ENCODE data around the gene CCDC71. TPM values are rescaled to one million over a fixed set of nuclear protein-coding genes. Genes with fewer than 3 reads are reported as not detected.
A peak's percentile ranks its signal among the peaks of the same experiment; 100 is the strongest.

Gene CCDC71
- total and polyA plus RNA-seq, 3 donors from 2014 or later = 27.6 to 55.0 (median 34.3) TPM

DNA sequence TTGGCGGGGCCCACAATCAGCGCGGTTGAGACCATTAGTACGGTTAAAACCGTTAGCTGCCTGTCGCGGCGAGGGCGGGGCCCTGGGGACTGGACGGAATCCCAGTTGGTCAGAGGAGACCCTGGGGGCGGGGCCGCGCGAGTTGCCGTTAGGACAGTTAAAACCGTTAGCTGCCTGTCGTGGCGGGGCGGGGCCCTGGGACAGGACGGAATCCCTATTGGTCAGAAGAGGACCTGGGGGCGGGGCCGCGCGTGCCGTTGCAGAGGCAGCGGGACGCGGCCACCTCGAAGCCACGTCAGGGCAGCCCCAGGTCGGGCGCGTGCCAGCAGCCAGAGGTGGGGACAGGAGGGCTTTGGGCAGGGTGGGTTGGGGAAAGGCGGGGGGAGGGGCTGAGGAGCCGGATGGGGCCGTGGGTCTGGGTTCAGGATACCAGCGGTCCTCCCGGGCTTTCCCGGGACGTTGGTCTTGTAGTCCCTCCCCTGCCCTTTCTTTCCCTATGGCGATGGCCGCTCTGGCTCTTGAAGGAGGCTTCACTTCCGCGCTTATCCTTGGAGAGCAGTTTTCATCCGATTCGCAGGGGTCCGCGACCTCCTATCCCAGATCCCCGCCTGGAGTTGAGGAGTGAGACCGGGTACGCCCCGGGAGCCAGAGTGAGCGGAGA is 33.2 kb upstream of the CCDC71 start:
- Histone ChIP-seq H3K27ac (peak overlapping the region; percentile 76 to 84), H3K4me3 (peak overlapping the region; percentile 57 to 63), H3K9me3 (no peaks in the 10 kb centered on the region), H3K4me1 (peaks cover 3% of the 10 kb centered on the region), H3K27me3 (no peaks in the 10 kb centered on the region), H3K36me3 (ENCODE audit: low read depth, missing control alignments) (no peaks in the 10 kb centered on the region)
- intact Hi-C loops (cut with DNase I; ENCODE audit: low total_unique reads) = no loop called here
- peak; percentile 96 for DNase-seq
- no peak for TF ChIP-seq POLR2A (IDR thresholded peaks at IDR 0.05)
- TF ChIP-seq, protein P1, sequence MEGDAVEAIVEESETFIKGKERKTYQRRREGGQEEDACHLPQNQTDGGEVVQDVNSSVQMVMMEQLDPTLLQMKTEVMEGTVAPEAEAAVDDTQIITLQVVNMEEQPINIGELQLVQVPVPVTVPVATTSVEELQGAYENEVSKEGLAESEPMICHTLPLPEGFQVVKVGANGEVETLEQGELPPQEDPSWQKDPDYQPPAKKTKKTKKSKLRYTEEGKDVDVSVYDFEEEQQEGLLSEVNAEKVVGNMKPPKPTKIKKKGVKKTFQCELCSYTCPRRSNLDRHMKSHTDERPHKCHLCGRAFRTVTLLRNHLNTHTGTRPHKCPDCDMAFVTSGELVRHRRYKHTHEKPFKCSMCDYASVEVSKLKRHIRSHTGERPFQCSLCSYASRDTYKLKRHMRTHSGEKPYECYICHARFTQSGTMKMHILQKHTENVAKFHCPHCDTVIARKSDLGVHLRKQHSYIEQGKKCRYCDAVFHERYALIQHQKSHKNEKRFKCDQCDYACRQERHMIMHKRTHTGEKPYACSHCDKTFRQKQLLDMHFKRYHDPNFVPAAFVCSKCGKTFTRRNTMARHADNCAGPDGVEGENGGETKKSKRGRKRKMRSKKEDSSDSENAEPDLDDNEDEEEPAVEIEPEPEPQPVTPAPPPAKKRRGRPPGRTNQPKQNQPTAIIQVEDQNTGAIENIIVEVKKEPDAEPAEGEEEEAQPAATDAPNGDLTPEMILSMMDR (IDR thresholded peaks at IDR 0.05) = no peak
- WGBS, 2 donors = 26 to 39% methylated on average over 11 to 53 of the region's 53 CpGs

DNA sequence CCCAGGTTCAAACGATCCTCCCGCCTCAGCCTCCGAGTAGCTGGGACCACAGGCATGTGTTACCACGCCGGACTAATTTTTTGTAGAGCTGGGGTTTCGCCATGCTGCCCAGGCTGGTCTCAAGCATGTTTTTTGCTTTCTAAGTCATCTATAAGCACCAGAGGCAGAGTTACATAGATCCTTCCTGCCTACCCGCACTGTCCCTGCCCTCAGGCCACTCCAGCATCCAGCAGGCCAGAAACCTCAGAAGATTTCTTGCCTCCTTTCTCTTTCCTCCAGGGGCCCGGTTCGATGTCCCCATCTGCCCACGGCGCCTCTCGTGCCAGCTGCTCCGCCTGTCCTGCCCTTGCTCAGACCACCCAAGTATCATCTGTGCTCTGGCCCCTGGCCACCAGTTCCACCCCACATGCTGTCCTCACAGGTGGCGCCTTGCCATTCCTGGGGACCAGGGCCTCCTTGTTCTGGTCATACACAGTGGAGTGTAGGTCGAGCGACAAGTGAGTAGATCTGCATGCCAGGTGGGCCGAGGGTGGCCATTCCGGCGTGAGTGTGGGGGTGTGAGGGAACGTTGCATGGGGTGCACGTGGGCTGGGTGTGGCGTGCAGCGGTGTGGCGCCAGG is 32.6 kb upstream of the CCDC71 start:
- peak overlapping the region; percentile 57 to 63 for H3K4me3 ChIP-seq
- peaks cover 3% of the 10 kb centered on the region for H3K4me1 ChIP-seq
- no peaks in the 10 kb centered on the region for H3K9me3 ChIP-seq
- H3K36me3 ChIP-seq (ENCODE audit: low read depth, missing control alignments) = no peaks in the 10 kb centered on the region
- TF ChIP-seq, protein P1 (IDR thresholded peaks at IDR 0.05) = no peak
- no peak for TF ChIP-seq POLR2A (IDR thresholded peaks at IDR 0.05)
- no peak for DNase-seq
- WGBS, 2 donors = 49 to 76% methylated on average over 13 to 24 of the region's 24 CpGs
- H3K27ac ChIP-seq = peak overlapping the region; percentile 76 to 84
- no peaks in the 10 kb centered on the region for H3K27me3 ChIP-seq
- intact Hi-C loops (cut with DNase I; ENCODE audit: low total_unique reads) = no loop called here

DNA sequence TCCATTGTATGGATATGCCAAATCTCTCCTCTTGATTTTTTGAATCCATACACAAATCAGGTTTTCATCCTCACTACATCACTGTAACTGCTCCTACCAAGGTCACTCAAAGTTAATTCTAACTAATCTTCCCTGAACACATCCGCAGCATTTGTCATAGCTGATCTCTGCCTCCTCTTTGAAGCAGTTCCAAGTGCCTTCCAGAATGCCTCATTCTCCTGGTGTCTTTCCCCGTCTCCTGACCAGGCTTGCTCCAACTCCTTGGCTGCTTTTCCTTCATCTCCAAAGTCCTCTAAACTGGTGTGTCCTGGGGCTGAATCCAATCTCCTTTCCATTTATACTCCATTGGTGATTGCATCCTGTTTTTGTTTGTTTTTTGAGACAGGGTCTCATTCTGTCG is 32.0 kb upstream of the CCDC71 start:
- intact Hi-C loops (cut with DNase I; ENCODE audit: low total_unique reads) = no loop called here
- no peak for DNase-seq
- 44 to 51% methylated on average over 3 of the region's 3 CpGs for WGBS, 2 donors

DNA sequence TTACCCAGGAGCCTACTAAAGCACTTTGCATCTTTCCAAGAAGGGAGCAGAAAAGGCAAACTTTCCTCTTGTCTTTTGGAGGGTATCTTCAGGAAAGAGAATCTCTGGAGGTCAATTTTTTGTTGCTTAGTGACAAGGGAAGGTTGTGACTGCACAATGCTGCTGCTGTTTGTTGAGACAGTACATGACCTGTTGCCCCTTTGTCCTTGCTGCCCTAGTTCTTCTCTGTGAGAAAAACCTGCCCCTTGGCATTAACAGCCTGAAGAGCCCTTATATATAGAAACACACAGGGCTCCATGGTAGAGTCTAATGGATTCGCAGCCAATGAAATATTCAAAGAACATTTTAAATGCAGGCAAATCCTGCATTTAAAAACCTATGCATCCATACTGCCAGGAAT is 25.6 kb upstream of the CCDC71 start:
- 66 to 88% methylated on average over 1 of the region's 1 CpG for WGBS, 2 donors
- Histone ChIP-seq H3K27ac (no peak overlapping the region), H3K9me3 (no peaks in the 10 kb centered on the region), H3K27me3 (no peaks in the 10 kb centered on the region), H3K36me3 (ENCODE audit: low read depth, missing control alignments) (no peaks in the 10 kb centered on the region), H3K4me3 (no peak overlapping the region), H3K4me1 (peaks cover 7% of the 10 kb centered on the region)
- TF ChIP-seq POLR2A (IDR thresholded peaks at IDR 0.05) = no peak
- TF ChIP-seq, protein P1 (IDR thresholded peaks at IDR 0.05) = no peak
- no peak for DNase-seq
- intact Hi-C loops (cut with DNase I; ENCODE audit: low total_unique reads) = no loop called here

More for the DNA sequence above, 32.0 kb upstream of the CCDC71 start:
- Histone ChIP-seq H3K27ac (peak overlapping the region; percentile 76 to 84), H3K36me3 (ENCODE audit: low read depth, missing control alignments) (no peaks in the 10 kb centered on the region), H3K27me3 (no peaks in the 10 kb centered on the region), H3K9me3 (no peaks in the 10 kb centered on the region), H3K4me1 (peaks cover 3% of the 10 kb centered on the region), H3K4me3 (peak overlapping the region in 1 of 2 donors; percentile 63)
- no peak for TF ChIP-seq POLR2A (IDR thresholded peaks at IDR 0.05)
- TF ChIP-seq, protein P1 (IDR thresholded peaks at IDR 0.05) = no peak
